RWPE2 (cell line): ENCODE data around the gene NID2.

Experiments
- ATAC-seq: fragments of 200-7000 bp; cut with Tn5 transposase; 3 replicates; pipeline ENCODE4 v1.9.1; 2021; ENCODE audit warnings: low read depth
- DNase-seq: peaks from one replicate; pipeline ENCODE4 v3.0.0-alpha.2; 2020; ENCODE audit warnings: low spot score
- H3K27ac ChIP-seq: fragments of 450-650 bp; 2 replicates; pipeline ENCODE4 v1.5.1; 2017; ENCODE audit warnings: mild to moderate bottlenecking; ENCODE audit not compliant: poor library complexity, severe bottlenecking
- H3K27me3 ChIP-seq: fragments of 250-450 bp; sonication (Bioruptor Pico); 2 replicates; pipeline ENCODE4 v1.5.1; 2021; ENCODE audit warnings: mild to moderate bottlenecking, moderate library complexity; ENCODE audit not compliant: insufficient read depth, poor library complexity, severe bottlenecking
- H3K36me3 ChIP-seq: fragments of 250-450 bp; sonication (Bioruptor Pico); 2 replicates; pipeline ENCODE4 v1.5.1; 2020; ENCODE audit warnings: low read depth, mild to moderate bottlenecking, moderate library complexity
- H3K4me1 ChIP-seq: fragments of 250-450 bp; sonication (Bioruptor Pico); 2 replicates; pipeline ENCODE4 v1.5.1; 2021; ENCODE audit warnings: mild to moderate bottlenecking, moderate library complexity; ENCODE audit not compliant: insufficient read depth, poor library complexity, severe bottlenecking
- H3K4me3 ChIP-seq: fragments of 250-450 bp; sonication (Bioruptor Pico); 2 replicates; pipeline ENCODE4 v1.5.1; 2021; ENCODE audit warnings: mild to moderate bottlenecking, moderate library complexity; ENCODE audit not compliant: severe bottlenecking
- H3K9me3 ChIP-seq: fragments of 250-450 bp; sonication (Bioruptor Pico); 2 replicates; pipeline ENCODE4 v1.5.1; 2021; ENCODE audit warnings: mild to moderate bottlenecking, moderate library complexity; ENCODE audit not compliant: severe bottlenecking
- TF ChIP-seq, protein P1 (sequence below): fragments of 450-650 bp; IDR thresholded peaks from one replicate; pipeline ENCODE4 v1.5.1; 2017; ENCODE audit warnings: mild to moderate bottlenecking, moderate library complexity; ENCODE audit not compliant: poor library complexity, severe bottlenecking

The NID2 gene

DNA sequence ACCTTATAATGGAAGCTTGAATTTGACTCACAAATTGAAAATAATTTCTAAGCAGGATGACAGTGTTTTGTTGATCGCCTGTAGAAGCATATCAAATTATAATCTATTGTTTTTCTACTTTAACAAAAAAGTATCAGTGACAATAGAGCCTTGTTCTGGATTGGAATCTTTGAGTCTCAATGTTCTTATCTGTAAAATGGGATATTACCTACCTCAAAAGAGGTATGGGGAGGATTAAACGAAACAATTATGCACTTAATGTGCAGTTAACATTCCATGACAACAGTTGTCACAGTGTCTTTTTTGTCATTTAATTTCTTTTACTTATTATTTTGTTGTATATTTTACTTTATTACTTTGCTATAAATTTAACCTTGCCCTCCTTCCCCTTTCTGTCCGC lies 78.4 kb downstream of the NID2 start:
- no peak for ATAC-seq
- Histone ChIP-seq H3K36me3 (peaks cover 50% of the 10 kb centered on the region), H3K4me1 (peaks cover 9% of the 10 kb centered on the region), H3K9me3 (no peaks in the 10 kb centered on the region), H3K4me3 (peak overlapping the region; percentile 92), H3K27ac (no peak overlapping the region), H3K27me3 (no peaks in the 10 kb centered on the region)
- DNase-seq = no peak
- TF ChIP-seq, protein P1, sequence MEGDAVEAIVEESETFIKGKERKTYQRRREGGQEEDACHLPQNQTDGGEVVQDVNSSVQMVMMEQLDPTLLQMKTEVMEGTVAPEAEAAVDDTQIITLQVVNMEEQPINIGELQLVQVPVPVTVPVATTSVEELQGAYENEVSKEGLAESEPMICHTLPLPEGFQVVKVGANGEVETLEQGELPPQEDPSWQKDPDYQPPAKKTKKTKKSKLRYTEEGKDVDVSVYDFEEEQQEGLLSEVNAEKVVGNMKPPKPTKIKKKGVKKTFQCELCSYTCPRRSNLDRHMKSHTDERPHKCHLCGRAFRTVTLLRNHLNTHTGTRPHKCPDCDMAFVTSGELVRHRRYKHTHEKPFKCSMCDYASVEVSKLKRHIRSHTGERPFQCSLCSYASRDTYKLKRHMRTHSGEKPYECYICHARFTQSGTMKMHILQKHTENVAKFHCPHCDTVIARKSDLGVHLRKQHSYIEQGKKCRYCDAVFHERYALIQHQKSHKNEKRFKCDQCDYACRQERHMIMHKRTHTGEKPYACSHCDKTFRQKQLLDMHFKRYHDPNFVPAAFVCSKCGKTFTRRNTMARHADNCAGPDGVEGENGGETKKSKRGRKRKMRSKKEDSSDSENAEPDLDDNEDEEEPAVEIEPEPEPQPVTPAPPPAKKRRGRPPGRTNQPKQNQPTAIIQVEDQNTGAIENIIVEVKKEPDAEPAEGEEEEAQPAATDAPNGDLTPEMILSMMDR = no peak

DNA sequence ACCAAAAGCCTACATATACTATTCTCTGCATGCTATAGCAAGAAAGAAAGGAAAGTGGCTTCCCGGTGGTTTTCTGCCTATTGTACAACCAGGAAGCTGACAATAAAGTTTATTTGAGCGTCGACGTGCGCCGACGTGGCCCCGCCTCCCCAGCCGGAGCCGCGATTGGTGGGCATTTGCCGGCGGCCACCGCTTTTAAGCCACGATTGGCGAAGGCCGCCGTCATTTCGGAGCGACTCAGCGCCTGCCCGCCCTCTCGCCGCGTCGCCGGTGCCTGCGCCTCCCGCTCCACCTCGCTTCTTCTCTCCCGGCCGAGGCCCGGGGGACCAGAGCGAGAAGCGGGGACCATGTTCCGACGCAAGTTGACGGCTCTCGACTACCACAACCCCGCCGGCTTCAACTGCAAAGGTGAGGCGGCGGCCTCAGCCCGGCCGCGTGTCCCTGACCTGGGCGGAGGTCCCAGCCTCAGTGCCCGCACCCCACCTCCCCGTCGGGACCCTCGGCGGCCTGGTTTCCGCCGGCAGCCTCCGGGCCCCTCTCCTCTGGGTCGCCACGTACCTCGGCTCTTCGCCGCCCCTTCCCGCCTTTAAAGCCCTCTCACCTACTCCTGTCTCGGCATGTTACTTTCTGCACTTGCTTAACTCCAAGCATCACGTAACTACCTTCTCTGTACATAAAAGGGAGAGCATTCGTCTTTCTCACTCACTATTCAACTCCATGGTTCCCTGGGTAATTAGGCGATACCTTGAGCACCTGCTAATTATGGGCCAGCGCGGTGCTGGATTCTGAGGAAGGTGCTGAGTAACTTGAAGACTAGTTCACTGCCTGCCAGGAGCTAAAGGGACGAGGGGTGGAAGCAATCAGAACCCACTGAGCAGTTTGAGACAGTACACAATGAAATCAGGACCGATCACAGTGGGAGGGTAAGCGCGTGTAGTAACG lies 79.3 kb downstream of the NID2 start, which contains the start of gene RTRAF:
Gene RTRAF, plus strand, starts transcription at position 254 of the 942 bp plus-strand sequence. Its CDS starts 94 bp downstream, at position 348.
- Histone ChIP-seq H3K36me3 (peaks cover 41% of the 10 kb centered on the region), H3K4me3 (peak within 1 kb of the TSS; percentile 92), H3K27ac (peak within 1 kb of the TSS; percentile 29), H3K9me3 (no peaks in the 10 kb centered on the region), H3K4me1 (peaks cover 9% of the 10 kb centered on the region), H3K27me3 (no peaks in the 10 kb centered on the region)
- peak; percentile 95 for DNase-seq
- TF ChIP-seq, protein P1 = no peak
- peak; percentile 97 for ATAC-seq

DNA sequence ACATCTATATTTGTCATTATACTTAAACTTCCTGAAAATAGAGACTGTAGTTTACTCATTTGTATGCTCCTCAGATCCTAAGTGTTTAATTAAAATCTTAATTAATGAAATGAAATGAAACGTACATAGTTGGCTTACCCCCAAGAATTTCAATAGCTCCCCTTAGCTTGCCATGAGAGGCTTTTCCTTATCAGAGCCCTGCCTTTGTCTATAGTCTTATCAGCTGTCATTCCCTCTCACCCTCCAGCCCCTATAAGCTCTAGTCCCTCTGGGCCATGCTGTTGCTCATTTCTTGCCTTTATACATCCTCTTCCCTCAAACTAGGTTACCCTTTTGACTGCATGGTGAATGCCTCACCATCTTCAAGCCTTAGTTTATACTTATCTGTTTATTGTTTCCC lies 80.6 kb downstream of the NID2 start:
- TF ChIP-seq, protein P1 = no peak
- ATAC-seq (no peak), DNase-seq (no peak)
- no peaks in the 10 kb centered on the region for H3K27me3 ChIP-seq
- H3K36me3 ChIP-seq = peaks cover 28% of the 10 kb centered on the region
- H3K27ac ChIP-seq = no peak overlapping the region
- H3K4me1 ChIP-seq = peaks cover 9% of the 10 kb centered on the region
- H3K9me3 ChIP-seq = no peaks in the 10 kb centered on the region
- H3K4me3 ChIP-seq = no peak overlapping the region

DNA sequence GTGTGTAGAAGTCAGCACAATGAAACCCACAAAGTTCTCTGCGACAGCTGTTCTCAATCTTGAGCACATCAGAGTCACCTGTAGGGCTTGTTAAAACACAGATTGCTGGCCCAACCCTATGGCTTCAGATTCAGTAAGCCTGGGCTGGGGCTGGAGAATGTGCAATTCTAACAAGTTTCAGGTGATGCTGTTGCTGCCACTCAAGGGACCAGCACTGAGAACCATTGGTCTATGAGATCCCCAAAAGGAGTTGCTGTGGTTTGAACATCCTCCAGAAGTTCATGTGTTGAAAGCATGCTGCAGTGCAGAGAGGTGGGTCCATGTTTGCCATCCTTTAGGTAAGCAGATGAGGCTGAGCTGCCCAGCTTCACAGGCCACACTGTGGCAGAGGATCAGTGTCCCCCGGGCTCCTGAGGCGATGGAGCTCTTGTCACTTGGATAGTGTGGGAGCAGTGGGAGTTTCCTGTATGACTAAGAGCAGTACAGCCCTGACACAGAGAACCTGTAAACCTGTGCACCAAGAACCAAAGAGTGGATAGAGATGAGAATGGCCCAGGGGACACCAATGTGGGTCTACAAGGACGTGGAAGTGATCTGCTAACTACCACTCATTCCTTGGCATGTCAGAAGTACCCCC lies 87.5 kb downstream of the NID2 start:
- no peaks in the 10 kb centered on the region for H3K4me1 ChIP-seq
- H3K9me3 ChIP-seq = no peaks in the 10 kb centered on the region
- ATAC-seq = no peak
- H3K36me3 ChIP-seq = no peaks in the 10 kb centered on the region
- H3K4me3 ChIP-seq = no peak overlapping the region
- H3K27me3 ChIP-seq = no peaks in the 10 kb centered on the region
- TF ChIP-seq, protein P1 = no peak
- no peak for DNase-seq
- no peak overlapping the region for H3K27ac ChIP-seq
